ENCODE measurements around the gene TMEM255B.

The TMEM255B gene

DNA sequence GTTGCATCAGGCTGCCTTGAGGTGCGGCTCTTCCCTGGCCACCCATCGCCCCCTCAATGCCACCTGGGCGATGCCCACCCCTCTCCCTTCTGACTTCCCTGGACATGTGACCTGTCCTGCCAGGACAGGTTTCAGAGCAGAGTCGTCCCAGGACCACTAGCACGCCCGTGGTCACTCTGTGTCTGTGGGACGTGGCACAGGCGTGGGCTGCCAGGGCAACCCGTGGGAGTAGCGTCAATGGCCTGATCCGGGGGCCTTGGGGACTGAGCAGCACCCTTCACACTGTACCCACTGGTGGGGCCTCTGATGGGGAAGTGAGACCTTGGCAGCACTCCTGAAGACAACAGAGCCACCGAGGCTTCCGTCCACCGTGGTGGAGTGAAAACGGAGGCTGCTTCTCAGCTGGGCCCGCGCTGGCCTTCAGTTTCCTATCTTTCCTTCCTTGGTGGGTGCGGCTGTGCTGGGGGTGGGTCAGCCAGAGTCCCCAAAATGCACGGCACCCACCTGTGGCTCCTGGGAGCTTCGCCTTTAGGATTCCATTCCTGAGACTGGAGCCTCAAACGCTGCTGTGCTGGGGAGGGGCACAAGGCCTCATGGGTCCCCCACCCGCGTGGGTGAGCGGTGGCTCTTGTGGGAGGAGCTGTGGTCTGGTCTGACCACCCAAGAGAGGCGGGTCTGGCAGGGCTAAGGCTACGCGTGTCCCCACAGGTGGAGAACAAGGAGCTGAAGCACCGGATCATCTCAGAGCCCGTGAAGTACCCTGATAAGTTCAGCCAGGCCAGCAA is 26.7 kb upstream of the TMEM255B start:
- TF ChIP-seq CTCF (IDR thresholded peaks at IDR 0.05; ENCODE audit: insufficient read depth, low read depth, low read length, missing control alignments), result no peak
- no peak overlapping the region for H3K4me3 ChIP-seq (ENCODE audit: low read length)
- DNase-seq (ENCODE audit: low read depth), result no peak

DNA sequence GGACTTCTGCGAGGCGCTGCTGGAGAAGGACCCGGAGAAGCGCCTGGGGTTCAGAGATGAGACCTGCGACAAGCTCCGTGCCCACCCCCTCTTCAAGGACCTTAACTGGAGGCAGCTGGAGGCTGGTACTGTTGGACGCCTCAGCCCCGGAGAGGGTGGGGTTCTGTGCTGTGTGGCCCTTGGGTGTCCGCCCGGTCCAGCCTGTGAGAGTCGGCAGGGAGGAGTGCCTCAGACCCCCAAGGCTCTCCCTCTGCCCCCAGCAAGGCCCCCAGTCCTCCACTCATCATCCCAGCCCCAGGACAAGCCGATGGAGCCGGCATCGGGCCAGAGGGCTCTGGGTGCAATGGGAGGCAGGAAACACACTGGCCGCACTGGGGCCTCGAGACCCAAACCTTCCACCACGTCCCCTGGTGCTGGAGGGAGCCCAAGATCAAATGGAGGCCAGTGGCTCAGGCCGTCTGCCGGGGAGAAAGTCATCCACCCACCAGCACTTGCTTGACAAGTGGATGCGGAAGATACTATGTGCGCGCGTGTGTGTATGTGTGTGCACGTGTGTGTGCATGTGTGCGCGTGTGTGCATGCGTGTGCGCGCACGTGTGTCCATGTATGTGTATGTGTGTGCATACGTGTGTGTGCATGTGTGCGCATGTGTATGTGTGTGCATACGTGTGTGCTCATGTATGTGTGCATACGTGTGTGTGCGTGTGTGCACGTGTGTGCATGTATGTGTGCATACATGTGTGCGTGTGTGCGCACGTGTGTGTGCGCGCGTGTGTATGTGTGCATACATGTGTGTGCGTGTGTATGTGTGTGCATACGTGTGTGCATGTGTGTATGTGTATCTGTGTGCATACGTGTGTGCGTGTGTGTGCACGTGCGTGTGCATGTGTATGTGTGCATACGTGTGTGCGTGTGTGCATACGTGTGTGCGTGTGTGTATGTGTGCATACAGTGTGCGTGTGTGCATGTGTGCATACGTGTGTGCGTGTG is 25.8 kb upstream of the TMEM255B start:
- TF ChIP-seq CTCF (IDR thresholded peaks at IDR 0.05; ENCODE audit: insufficient read depth, low read depth, low read length, missing control alignments), result no peak
- DNase-seq (ENCODE audit: low read depth), result no peak
- no peak overlapping the region for H3K4me3 ChIP-seq (ENCODE audit: low read length)

DNA sequence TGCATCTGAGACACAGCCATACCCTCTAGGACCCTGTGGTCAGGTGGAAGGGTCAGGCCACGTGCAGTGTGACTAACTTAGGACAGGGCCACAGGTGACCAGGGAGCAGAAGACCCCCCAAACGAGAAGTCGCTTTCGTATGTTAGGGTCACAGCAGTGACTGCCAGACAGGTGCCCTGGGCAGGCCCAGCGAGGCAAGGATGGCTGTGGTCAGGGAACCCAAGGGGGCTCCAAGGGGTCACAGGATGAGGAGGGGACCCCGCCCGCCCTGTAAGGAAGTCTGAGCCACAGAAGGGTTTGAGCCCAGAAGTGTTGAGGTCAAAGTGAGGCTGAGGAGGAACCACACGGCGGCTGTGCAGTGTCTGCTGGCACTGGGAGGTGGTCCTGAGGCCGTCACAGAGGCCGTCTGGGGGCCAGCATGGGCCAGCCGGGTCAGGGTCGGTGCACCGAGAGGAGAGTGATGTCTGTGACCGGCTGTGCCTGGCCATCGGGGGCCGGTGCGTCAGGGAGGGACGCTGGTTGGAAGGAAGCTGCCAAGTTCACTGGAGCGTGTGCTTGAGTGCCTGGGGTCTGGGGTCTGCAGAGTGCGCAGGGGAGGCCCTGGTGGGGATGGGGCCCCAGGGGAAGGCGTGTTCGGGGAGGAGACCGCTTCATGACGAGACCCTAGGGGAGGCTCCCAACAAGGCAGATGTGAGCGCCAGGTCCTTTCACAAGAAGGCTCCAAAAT is 24.8 kb upstream of the TMEM255B start:
- H3K4me3 ChIP-seq (ENCODE audit: low read length), result no peak overlapping the region
- no peak for DNase-seq (ENCODE audit: low read depth)
- TF ChIP-seq CTCF (IDR thresholded peaks at IDR 0.05; ENCODE audit: insufficient read depth, low read depth, low read length, missing control alignments), result no peak

- no peak for DNase-seq (ENCODE audit: low read depth)
- H3K4me3 ChIP-seq (ENCODE audit: low read length), result no peak overlapping the region
- no peak for TF ChIP-seq CTCF (IDR thresholded peaks at IDR 0.05; ENCODE audit: insufficient read depth, low read depth, low read length, missing control alignments)
Measured at GRCh38 chr13:113734826-113735125, 24.2 kb upstream of the TMEM255B start.

- no peak overlapping the region for H3K4me3 ChIP-seq (ENCODE audit: low read length)
- no peak for TF ChIP-seq CTCF (IDR thresholded peaks at IDR 0.05; ENCODE audit: insufficient read depth, low read depth, low read length, missing control alignments)
- no peak for DNase-seq (ENCODE audit: low read depth)
Measured at GRCh38 chr13:113735194-113735593, 23.8 kb upstream of the TMEM255B start.

DNA sequence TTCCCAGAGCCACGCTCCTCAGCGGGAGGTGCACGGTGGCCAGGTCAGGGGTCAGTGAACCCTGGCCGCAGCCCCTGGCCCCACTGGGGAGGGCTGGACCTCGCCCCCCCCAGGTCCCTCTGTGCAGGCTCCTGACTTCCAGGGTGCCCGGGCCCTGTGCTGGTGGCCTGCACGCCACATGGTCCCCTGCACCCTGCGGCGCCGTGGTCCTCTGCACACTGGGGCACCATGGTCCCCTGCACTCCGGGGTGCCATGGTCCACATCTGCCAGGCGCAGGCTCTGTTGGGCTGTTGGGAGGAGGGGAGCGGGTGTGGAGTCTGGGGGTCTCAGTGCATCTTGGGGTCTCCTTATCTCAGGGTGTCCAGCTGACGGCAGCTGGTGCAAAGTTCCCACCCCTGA is 23.3 kb upstream of the TMEM255B start:
- no peak for TF ChIP-seq CTCF (IDR thresholded peaks at IDR 0.05; ENCODE audit: insufficient read depth, low read depth, low read length, missing control alignments)
- no peak overlapping the region for H3K4me3 ChIP-seq (ENCODE audit: low read length)
- no peak for DNase-seq (ENCODE audit: low read depth)

Data from epithelial cell of esophagus (primary cell).